ENCODE results near the gene GLT1D1.
"Not testable (repeated sequence)": the region's sequence is repeated elsewhere in the genome, so short reads cannot be mapped to it uniquely, and the experiment has no call there.

GLT1D1 gene

GRCh38 chr12:128820723-128821432, 32.4 kb upstream of the GLT1D1 start:
- DNase-seq = no peak

DNA sequence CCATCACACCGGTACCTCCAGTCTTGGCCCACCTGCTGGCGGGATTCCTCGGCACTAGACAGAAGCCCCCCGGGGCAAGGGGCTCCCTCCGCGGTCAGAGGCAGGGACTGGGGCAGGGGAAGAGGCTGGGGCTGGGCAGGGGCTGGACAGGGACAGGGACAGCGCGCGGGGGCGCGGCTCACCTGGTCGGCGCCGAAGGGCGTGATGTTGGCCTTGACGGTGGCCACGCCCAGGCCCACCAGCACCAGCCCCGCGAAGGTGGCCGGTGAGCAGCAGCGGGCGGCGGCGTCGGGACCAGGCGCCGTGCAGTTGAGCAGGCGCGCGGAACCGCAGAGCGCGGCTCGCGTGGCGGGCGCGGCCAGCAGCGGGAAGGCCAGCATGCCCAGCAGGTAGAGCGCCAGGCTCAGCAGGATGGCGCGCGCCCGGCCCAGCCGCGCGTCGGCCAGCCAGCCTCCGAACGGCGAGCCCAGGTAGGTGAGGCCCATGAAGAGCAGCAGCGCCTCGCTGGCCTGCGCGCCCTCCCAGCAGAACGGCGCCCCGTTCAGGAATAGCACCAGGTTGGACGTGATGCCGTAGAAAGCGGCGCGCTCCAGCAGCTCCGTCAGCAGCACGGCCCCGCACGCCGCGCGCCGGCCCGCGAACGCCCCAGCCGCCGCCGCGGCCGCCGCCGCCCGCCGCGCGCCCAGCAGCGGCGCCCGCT, 29.9 kb upstream of the GLT1D1 start:
- no peak for DNase-seq

DNA sequence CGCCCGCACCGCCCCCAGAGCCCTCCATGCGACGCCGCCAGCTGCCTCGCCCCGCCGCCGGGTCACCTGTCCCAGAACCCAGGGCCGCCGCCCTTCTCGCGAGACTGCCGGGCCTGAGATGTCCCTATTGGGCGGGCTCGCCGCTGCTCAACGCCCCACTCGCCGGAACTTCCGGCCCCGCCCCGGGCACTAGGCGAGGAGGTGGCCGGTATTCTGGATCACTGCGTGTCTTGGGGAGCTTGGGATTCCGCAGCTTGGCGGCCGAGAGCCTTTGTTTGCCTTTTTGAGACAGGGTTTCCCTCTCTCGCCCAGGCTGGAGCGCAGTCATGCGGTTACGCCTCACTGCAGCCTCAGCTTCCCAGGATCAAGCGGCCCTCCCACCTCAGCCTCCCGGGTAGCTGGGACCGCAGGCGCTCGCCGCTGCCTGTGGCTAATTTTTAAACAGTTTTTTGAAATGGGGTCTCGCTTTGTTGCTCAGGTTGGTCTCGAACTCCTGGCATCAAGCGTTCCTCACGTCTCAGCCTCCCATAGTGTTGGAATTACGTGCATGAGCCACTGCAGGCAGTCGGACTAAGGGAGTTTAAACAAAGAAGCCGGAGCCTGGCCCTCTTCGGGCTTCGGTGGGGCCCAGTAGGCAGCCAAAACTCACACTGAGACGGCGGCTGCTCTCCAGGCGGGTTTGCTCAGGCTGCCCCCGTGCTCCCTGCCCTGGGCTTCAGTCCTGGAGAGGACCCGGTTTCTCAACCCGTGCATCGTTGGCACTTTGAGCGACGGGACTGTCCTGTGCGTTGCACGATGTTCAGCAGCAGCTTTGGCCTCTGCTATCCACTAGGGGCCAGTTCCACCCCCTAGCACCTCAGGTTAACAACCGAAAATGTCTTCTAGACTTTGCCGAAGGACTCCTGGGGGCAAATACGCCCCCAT, 29.1 kb upstream of the GLT1D1 start, which contains the start of gene SLC15A4:
Gene SLC15A4, minus strand, starts transcription at position 43 of the 924 bp plus-strand sequence. Its CDS starts 15 bp downstream, at position 28.
- peak; percentile 90 to 96 for DNase-seq

DNA sequence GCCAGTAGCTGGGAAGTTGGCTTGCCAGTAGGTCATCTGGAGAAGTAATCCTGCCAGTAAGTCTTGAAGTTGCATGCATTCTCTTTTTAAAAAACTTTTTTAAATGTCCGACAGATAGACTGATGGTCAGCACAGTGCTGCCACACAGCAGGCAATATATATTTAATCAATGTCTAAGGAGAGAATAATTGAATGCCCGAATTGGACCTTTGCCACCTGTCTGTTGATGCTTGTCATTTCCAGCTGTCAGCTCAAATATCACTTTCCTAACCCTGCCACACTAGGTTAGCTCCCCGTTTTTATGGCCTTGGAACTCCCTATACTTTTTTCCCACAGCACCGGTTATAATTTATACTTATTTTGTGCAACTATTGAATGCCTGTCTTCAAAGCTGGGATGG, 27.4 kb upstream of the GLT1D1 start:
- DNase-seq = no peak

DNA sequence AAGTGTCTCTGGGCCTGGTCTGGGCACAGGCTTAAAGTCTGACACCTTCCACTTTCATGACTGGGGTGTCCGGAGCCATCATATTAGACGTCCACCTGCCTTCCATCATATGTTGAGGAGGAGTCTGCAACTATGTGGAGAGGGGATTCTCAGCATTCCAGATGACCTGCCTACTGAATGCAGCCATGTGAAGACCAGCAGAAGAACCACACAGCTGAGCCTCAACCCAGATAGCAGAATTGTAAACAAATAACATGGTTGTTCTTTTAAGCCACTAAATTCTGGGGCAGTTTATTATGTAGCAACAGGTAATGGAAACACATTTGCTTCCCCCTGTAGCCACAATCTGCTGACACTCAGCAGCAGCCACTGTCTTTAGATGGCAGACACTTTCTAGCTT, 25.6 kb upstream of the GLT1D1 start:
- DNase-seq = no peak

- no peak for DNase-seq
Measured at GRCh38 chr12:128829861-128830504, 23.3 kb upstream of the GLT1D1 start.

GRCh38 chr12:128830505-128830893, 22.8 kb upstream of the GLT1D1 start:
- DNase-seq = no peak

GRCh38 chr12:128833418-128833817, 19.9 kb upstream of the GLT1D1 start:
- DNase-seq = no peak

- not testable (repeated sequence) for DNase-seq
Measured at GRCh38 chr12:128839885-128840284, 13.4 kb upstream of the GLT1D1 start.

- DNase-seq = no peak
Measured at GRCh38 chr12:128840862-128841468, 12.3 kb upstream of the GLT1D1 start.

DNA sequence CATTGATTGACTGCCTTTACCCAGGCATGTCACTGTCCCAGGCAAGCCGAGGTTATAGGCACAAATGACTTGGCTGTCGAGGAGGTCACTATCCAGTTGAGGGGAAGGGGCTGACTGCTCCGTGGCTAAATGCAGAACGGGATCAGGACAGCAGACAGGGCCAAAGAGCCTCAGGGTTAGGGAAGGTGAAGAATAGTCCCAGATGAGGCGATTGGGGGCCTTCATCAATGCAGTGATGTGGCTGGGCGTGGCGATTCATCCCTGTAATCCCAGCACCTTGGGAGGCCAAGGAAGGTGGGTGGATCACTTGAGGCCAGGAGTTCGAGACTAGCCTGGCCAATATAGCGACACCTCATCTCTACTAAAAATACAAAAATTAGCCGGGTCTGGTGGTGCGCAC, 10.7 kb upstream of the GLT1D1 start:
- no peak for DNase-seq

GRCh38 chr12:128843538-128843937, 9.7 kb upstream of the GLT1D1 start:
- no peak for DNase-seq

- no peak for DNase-seq
Measured at GRCh38 chr12:128844031-128844635, 9.1 kb upstream of the GLT1D1 start.

GRCh38 chr12:128846671-128847070, 6.6 kb upstream of the GLT1D1 start:
- DNase-seq = not testable (repeated sequence)

DNA sequence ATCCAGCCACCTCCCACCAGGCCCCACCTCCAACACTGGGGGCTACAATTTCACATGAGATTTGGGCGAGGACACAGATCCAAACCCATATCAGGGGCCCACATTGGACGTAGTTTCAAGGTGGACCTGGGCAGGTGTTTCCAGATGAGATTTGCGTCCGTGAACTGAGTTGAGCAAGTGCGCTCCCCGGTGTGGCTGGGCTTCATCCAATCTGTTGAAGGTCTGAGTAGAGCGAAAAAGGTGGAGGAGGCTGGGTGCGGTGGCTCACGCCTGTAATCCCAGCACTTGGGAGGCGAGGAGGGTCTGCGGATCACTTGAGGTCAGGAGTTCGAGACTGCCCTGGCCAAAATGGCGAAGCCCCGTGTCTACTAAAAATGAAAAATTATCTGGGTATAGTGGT, 4.9 kb upstream of the GLT1D1 start:
- no peak for DNase-seq

DNA sequence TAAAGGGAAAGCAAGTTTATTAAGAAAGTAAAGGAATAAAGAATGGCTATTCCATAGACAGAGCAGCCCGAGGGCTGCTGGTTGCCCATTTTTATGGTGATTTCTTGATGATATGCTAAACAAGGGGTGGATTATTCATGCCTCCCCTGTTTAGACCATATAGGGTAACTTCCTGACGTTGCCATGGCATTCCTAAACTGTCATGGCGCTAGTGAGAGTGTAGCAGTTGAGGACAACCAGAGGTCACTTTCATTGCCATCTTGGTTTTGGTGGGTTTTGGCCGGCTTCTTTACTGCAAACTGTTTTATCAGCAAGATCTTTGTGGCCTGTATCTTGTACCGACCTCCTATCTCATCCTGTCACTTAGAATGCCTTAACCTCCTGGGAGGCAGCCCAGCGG, 3.5 kb upstream of the GLT1D1 start:
- not testable (repeated sequence) for DNase-seq

- DNase-seq = no peak
Measured at GRCh38 chr12:128850400-128850799, 2.9 kb upstream of the GLT1D1 start.

DNA sequence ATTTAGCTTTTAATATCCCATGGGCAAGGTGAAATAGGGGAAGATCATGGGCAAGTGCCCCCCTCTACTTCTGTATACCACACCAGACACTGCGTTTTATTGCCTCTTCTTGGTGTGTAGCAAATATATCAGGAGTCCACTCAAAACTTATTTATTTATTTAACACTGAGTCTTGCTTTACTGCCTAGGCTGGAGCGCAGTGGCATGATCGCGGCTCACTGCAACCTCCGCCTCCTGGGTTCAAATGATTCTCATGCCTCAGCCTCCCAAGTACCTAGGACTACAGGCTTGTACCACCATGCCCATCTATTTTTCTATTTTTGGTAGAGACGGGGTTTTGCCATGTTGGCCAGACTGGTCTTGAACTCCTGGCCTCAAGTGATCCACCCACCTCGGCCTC, 1.8 kb upstream of the GLT1D1 start:
- not testable (repeated sequence) for DNase-seq

DNA sequence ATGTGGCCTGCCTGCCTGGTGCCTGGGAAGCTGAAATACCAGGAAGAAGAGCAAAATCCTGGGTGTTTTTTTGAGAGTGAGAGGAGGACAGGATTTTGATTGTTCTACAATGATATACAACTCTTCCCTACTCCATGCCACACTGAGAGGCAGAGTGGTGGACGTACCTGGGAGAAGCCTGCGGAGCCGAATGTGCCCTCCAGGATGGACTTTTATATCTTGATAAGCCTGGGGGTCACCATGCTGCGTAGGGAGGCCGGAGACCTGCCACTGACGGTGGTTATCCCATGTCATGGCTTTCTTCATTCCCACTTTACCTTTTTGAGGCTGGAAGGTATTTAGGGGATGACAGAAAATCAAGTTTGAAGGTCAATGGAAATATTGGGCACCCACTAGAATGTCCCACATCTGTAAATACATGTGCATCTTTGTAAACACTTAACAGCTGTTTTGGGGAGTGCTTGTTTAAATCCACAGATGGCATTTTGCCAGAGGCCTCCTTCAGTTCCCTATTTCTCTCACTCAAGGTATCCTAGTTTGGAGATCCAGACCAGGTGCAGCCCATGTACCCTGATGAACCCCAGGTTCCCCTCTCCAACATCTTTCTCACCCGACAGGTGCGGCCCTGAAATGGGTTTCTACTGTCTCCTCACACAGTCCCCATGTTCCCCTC, 1.1 kb upstream of the GLT1D1 start:
- DNase-seq = no peak

- DNase-seq = no peak
Measured at GRCh38 chr12:128853600-128854197, 421 bp downstream of the GLT1D1 start.
